Measurements from ENCODE around the gene MLX.
"Not testable (repeated sequence)": the region's sequence is repeated elsewhere in the genome, so short reads cannot be mapped to it uniquely, and the experiment has no call there.

MLX gene

GRCh38 chr17:42553161-42553818, 13.6 kb upstream of the MLX start:
- in situ Hi-C loops (cut with MboI; ENCODE audit: low sequenced_read_pairs), result no loop called here

GRCh38 chr17:42553866-42554249, 13.0 kb upstream of the MLX start:
- in situ Hi-C loops (cut with MboI; ENCODE audit: low sequenced_read_pairs), result no loop called here

- in situ Hi-C loops (cut with MboI; ENCODE audit: low sequenced_read_pairs), result no loop called here
Observed at GRCh38 chr17:42554250-42555121, 12.4 kb upstream of the MLX start.

GRCh38 chr17:42555122-42555622, 11.7 kb upstream of the MLX start:
- in situ Hi-C loops (cut with MboI; ENCODE audit: low sequenced_read_pairs), result no loop called here

GRCh38 chr17:42555961-42556617, 10.8 kb upstream of the MLX start:
- in situ Hi-C loops (cut with MboI; ENCODE audit: low sequenced_read_pairs), result not testable (repeated sequence)

- in situ Hi-C loops (cut with MboI; ENCODE audit: low sequenced_read_pairs), result no loop called here
Observed at GRCh38 chr17:42559075-42559474, 7.8 kb upstream of the MLX start.

GRCh38 chr17:42560246-42560645, 6.7 kb upstream of the MLX start:
- in situ Hi-C loops (cut with MboI; ENCODE audit: low sequenced_read_pairs), result no loop called here

- in situ Hi-C loops (cut with MboI; ENCODE audit: low sequenced_read_pairs), result no loop called here
Observed at GRCh38 chr17:42561897-42562387, 5.0 kb upstream of the MLX start, which contains the start of gene COASY. Gene COASY, plus strand, starts transcription at chr17:42562148. Its CDS starts 475 bp downstream, at chr17:42562623.

GRCh38 chr17:42562388-42563142, 4.3 kb upstream of the MLX start:
- in situ Hi-C loops (cut with MboI; ENCODE audit: low sequenced_read_pairs), result no loop called here

- in situ Hi-C loops (cut with MboI; ENCODE audit: low sequenced_read_pairs), result no loop called here
Observed at GRCh38 chr17:42563143-42563509, 3.8 kb upstream of the MLX start.

GRCh38 chr17:42563543-42563942, 3.4 kb upstream of the MLX start:
- in situ Hi-C loops (cut with MboI; ENCODE audit: low sequenced_read_pairs), result no loop called here

GRCh38 chr17:42563950-42564349, 3.0 kb upstream of the MLX start:
- in situ Hi-C loops (cut with MboI; ENCODE audit: low sequenced_read_pairs), result no loop called here

- in situ Hi-C loops (cut with MboI; ENCODE audit: low sequenced_read_pairs), result no loop called here
Observed at GRCh38 chr17:42564815-42565522, 1.9 kb upstream of the MLX start.

- in situ Hi-C loops (cut with MboI; ENCODE audit: low sequenced_read_pairs), result no loop called here
Observed at GRCh38 chr17:42565523-42566214, 1.2 kb upstream of the MLX start.

- in situ Hi-C loops (cut with MboI; ENCODE audit: low sequenced_read_pairs), result no loop called here
Observed at GRCh38 chr17:42566215-42566882, 551 bp upstream of the MLX start.

- in situ Hi-C loops (cut with MboI; ENCODE audit: low sequenced_read_pairs), result no loop called here
Observed at GRCh38 chr17:42568341-42569111, 1.6 kb downstream of the MLX start.

- in situ Hi-C loops (cut with MboI; ENCODE audit: low sequenced_read_pairs), result no loop called here
Observed at GRCh38 chr17:42571435-42572225, 4.7 kb downstream of the MLX start.
